Stimulated activated naive CD8-positive, alpha-beta T cell treated with anti-CD3 and anti-CD28 coated beads, Interleukin-15, Interleukin-2, amounts not matched to agents 100 U/mL and 50 U/mL, for 24 hours (primary cell): ENCODE measurements around the gene CAMKMT.
"Not testable (repeated sequence)": the region's sequence is repeated elsewhere in the genome, so short reads cannot be mapped to it uniquely, and the experiment has no call there.

Experiments used
- ATAC-seq: fragments of 150-1000 bp; cut with Tn5 transposase; one replicate; pipeline ENCODE4 v1.10.0; 2021
- DNase-seq: peaks from one replicate; pipeline ENCODE4 v3.0.0; 2021

The CAMKMT gene

GRCh38 chr2:44360749-44361329 lies 908 bp upstream of the CAMKMT start:
- DNase-seq, result peak; percentile 24
- peak; percentile 30 for ATAC-seq

GRCh38 chr2:44362207-44363015 lies 664 bp downstream of the CAMKMT start:
- ATAC-seq (peak; percentile 39), DNase-seq (peak; percentile 48)

- DNase-seq, result no peak
- ATAC-seq, result no peak
Observed at GRCh38 chr2:44364604-44365003, 2.9 kb downstream of the CAMKMT start.

GRCh38 chr2:44367591-44367990 lies 5.8 kb downstream of the CAMKMT start:
- DNase-seq (no peak), ATAC-seq (peak; percentile 69)

- DNase-seq (no peak), ATAC-seq (no peak)
Observed at GRCh38 chr2:44369392-44369791, 7.6 kb downstream of the CAMKMT start.

- DNase-seq, result no peak
- no peak for ATAC-seq
Observed at GRCh38 chr2:44371445-44371844, 9.7 kb downstream of the CAMKMT start.

GRCh38 chr2:44372246-44372645 lies 10.5 kb downstream of the CAMKMT start:
- ATAC-seq, result no peak
- no peak for DNase-seq

- DNase-seq, result no peak
- ATAC-seq, result no peak
Observed at GRCh38 chr2:44377486-44377885, 15.7 kb downstream of the CAMKMT start.

- ATAC-seq, DNase-seq: not testable (repeated sequence)
Observed at GRCh38 chr2:44385226-44385625, 23.5 kb downstream of the CAMKMT start.

GRCh38 chr2:44388877-44389276 lies 27.1 kb downstream of the CAMKMT start:
- DNase-seq (no peak), ATAC-seq (no peak)

GRCh38 chr2:44389895-44390294 lies 28.1 kb downstream of the CAMKMT start:
- DNase-seq (no peak), ATAC-seq (no peak)

- DNase-seq (peak; percentile 64), ATAC-seq (no peak)
Observed at GRCh38 chr2:44392338-44392943, 30.7 kb downstream of the CAMKMT start.

GRCh38 chr2:44397447-44398175 lies 35.9 kb downstream of the CAMKMT start:
- ATAC-seq, result no peak
- DNase-seq, result no peak

- no peak for DNase-seq
- ATAC-seq, result no peak
Observed at GRCh38 chr2:44398243-44398897, 36.6 kb downstream of the CAMKMT start.

- no peak for ATAC-seq
- no peak for DNase-seq
Observed at GRCh38 chr2:44420725-44421124, 59.0 kb downstream of the CAMKMT start.

GRCh38 chr2:44424211-44424610 lies 62.5 kb downstream of the CAMKMT start:
- DNase-seq (no peak), ATAC-seq (no peak)

GRCh38 chr2:44429034-44429433 lies 67.3 kb downstream of the CAMKMT start:
- ATAC-seq, result no peak
- DNase-seq, result no peak

- no peak for DNase-seq
- no peak for ATAC-seq
Observed at GRCh38 chr2:44430342-44430741, 68.6 kb downstream of the CAMKMT start.

GRCh38 chr2:44433895-44434294 lies 72.1 kb downstream of the CAMKMT start:
- ATAC-seq, result no peak

GRCh38 chr2:44441200-44441599 lies 79.5 kb downstream of the CAMKMT start:
- no peak for DNase-seq
- no peak for ATAC-seq

More at GRCh38 chr2:44433895-44434294, 72.1 kb downstream of the CAMKMT start:
- no peak for DNase-seq

GRCh38 chr2:44442019-44442418 lies 80.3 kb downstream of the CAMKMT start:
- ATAC-seq (no peak), DNase-seq (no peak)

- no peak for DNase-seq
- ATAC-seq, result no peak
Observed at GRCh38 chr2:44443517-44443916, 81.8 kb downstream of the CAMKMT start.
